IPS-NIHi11 (cell line): ENCODE data around the gene PEG3.

ENCODE experiments used
- DNase-seq: peaks from one replicate; pipeline ENCODE4 v3.0.0; 2012; ENCODE audit warnings: mixed read lengths, low spot score

The PEG3 gene

DNA sequence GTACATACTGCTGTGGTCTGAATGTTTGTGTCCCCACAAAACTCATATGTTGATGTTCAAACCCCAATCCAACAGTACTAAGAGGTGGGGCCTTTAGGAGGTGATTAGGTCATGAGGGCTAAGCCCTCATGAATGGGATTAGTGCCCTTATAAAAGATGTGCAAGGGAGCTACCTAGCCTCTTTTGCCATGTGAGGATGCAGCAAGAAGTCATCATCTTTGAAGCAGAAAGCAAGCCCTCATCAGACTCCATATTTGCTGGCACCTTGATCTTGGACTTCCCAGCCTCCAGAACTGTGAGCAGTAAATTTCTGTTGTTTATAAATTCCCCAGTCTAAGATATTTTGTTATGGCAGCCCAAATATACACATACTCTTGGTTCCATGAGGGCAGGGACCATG lies 33.9 kb downstream of the PEG3 start:
- DNase-seq: no peak
